Measurements from ENCODE around the gene MFN2.
"Not testable (repeated sequence)": the region's sequence is repeated elsewhere in the genome, so short reads cannot be mapped to it uniquely, and the experiment has no call there.

Gene MFN2

GRCh38 chr1:12019858-12020509 is 39.7 kb downstream of the MFN2 start:
- no peak for DNase-seq (ENCODE audit: low read depth, low spot score)

GRCh38 chr1:12021616-12022015 is 41.4 kb downstream of the MFN2 start:
- DNase-seq (ENCODE audit: low read depth, low spot score): no peak

- DNase-seq (ENCODE audit: low read depth, low spot score): no peak
Observed at GRCh38 chr1:12022036-12022435, 41.8 kb downstream of the MFN2 start.

- no peak for DNase-seq (ENCODE audit: low read depth, low spot score)
Observed at GRCh38 chr1:12026586-12026985, 46.3 kb downstream of the MFN2 start.

GRCh38 chr1:12028248-12028647 is 48.0 kb downstream of the MFN2 start:
- no peak for DNase-seq (ENCODE audit: low read depth, low spot score)

- DNase-seq (ENCODE audit: low read depth, low spot score): no peak
Observed at GRCh38 chr1:12028957-12029511, 48.8 kb downstream of the MFN2 start.

- DNase-seq (ENCODE audit: low read depth, low spot score): no peak
Observed at GRCh38 chr1:12029720-12030339, 49.6 kb downstream of the MFN2 start.

GRCh38 chr1:12031039-12031980 is 51.1 kb downstream of the MFN2 start:
- DNase-seq (ENCODE audit: low read depth, low spot score): no peak

- no peak for DNase-seq (ENCODE audit: low read depth, low spot score)
Observed at GRCh38 chr1:12032161-12032621, 51.9 kb downstream of the MFN2 start.

- not testable (repeated sequence) for DNase-seq (ENCODE audit: low read depth, low spot score)
Observed at GRCh38 chr1:12033441-12033840, 53.2 kb downstream of the MFN2 start.

GRCh38 chr1:12034381-12034801 is 54.1 kb downstream of the MFN2 start:
- no peak for DNase-seq (ENCODE audit: low read depth, low spot score)

- DNase-seq (ENCODE audit: low read depth, low spot score): no peak
Observed at GRCh38 chr1:12035312-12035711, 55.1 kb downstream of the MFN2 start.

GRCh38 chr1:12037486-12038355 is 57.5 kb downstream of the MFN2 start:
- no peak for DNase-seq (ENCODE audit: low read depth, low spot score)

GRCh38 chr1:12038356-12039163 is 58.3 kb downstream of the MFN2 start:
- no peak for DNase-seq (ENCODE audit: low read depth, low spot score)

- DNase-seq (ENCODE audit: low read depth, low spot score): no peak
Observed at GRCh38 chr1:12039164-12039525, 58.9 kb downstream of the MFN2 start.

- DNase-seq (ENCODE audit: low read depth, low spot score): not testable (repeated sequence)
Observed at GRCh38 chr1:12039824-12040456, 59.7 kb downstream of the MFN2 start.

- no peak for DNase-seq (ENCODE audit: low read depth, low spot score)
Observed at GRCh38 chr1:12040457-12041051, 60.3 kb downstream of the MFN2 start.

GRCh38 chr1:12044187-12044877 is 64.1 kb downstream of the MFN2 start:
- not testable (repeated sequence) for DNase-seq (ENCODE audit: low read depth, low spot score)

GRCh38 chr1:12046749-12047119 is 66.5 kb downstream of the MFN2 start:
- DNase-seq (ENCODE audit: low read depth, low spot score): no peak

Data from brain pericyte (primary cell).